GM12865 (cell line): Measurements from ENCODE around the gene USP49.

Source experiments
- DNase-seq: peaks from one replicate; pipeline ENCODE4 v3.0.0; 2010; ENCODE audit warnings: low read depth
- H3K4me3 ChIP-seq: 2 replicates; pipeline ENCODE4 v1.5.1; 2011; ENCODE audit warnings: mild to moderate bottlenecking, low read depth, low read length, control low read depth
- TF ChIP-seq, protein P1 (sequence below): IDR thresholded peaks from 2 replicates; pipeline ENCODE4 v1.5.1; 2011; ENCODE audit warnings: low read length, control low read depth, low read depth, inconsistent platforms; ENCODE audit not compliant: insufficient read depth; ENCODE audit errors: missing control alignments

Gene USP49

DNA sequence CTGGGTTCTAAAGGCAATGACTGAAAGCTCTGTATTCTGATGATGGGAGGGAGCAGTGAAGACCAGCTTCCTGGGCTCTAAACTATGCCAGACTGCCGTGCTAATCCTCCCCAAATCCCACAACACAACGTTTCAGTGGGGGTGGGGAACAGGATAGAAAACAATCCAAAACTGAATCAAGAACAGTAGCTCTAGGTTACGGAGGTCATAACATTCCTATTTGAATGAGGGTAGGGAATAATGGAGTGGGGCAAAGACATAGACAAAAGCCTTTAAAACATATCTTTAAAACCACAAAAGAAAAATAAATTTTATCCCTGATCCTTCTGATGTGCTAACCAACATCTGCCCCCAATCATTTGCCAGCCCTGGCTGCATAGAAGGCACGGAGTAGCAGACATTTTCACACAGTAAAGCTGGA is 7.8 kb downstream of the USP49 start:
- TF ChIP-seq, protein P1, sequence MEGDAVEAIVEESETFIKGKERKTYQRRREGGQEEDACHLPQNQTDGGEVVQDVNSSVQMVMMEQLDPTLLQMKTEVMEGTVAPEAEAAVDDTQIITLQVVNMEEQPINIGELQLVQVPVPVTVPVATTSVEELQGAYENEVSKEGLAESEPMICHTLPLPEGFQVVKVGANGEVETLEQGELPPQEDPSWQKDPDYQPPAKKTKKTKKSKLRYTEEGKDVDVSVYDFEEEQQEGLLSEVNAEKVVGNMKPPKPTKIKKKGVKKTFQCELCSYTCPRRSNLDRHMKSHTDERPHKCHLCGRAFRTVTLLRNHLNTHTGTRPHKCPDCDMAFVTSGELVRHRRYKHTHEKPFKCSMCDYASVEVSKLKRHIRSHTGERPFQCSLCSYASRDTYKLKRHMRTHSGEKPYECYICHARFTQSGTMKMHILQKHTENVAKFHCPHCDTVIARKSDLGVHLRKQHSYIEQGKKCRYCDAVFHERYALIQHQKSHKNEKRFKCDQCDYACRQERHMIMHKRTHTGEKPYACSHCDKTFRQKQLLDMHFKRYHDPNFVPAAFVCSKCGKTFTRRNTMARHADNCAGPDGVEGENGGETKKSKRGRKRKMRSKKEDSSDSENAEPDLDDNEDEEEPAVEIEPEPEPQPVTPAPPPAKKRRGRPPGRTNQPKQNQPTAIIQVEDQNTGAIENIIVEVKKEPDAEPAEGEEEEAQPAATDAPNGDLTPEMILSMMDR = no peak
- DNase-seq = no peak
- H3K4me3 ChIP-seq = no peak overlapping the region

GRCh38 chr6:41885930-41886329 is 9.2 kb downstream of the USP49 start:
- no peak overlapping the region for H3K4me3 ChIP-seq
- TF ChIP-seq, protein P1 = no peak
- DNase-seq = no peak

GRCh38 chr6:41884957-41885356 is 10.2 kb downstream of the USP49 start:
- TF ChIP-seq, protein P1 = no peak
- H3K4me3 ChIP-seq = no peak overlapping the region
- no peak for DNase-seq

DNA sequence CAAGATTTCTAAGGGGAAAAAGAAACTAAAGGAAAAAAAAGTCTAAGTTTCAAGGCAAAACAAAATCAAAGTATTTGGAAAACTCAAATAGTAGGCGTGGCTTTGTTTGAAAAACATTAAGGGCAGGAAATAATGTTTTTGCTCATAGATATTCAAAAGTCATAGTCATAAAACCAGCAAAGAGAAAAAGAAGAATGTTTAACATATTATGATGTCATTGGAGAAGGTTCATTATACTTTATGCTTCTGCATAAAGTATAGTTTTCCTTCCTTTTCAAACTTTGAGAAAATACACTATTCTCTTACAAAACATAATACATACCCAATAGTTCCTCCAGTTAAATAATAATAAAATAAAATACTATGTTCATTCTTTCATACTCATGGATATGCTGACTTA is 13.7 kb downstream of the USP49 start:
- no peak overlapping the region for H3K4me3 ChIP-seq
- DNase-seq = no peak
- TF ChIP-seq, protein P1 = no peak

DNA sequence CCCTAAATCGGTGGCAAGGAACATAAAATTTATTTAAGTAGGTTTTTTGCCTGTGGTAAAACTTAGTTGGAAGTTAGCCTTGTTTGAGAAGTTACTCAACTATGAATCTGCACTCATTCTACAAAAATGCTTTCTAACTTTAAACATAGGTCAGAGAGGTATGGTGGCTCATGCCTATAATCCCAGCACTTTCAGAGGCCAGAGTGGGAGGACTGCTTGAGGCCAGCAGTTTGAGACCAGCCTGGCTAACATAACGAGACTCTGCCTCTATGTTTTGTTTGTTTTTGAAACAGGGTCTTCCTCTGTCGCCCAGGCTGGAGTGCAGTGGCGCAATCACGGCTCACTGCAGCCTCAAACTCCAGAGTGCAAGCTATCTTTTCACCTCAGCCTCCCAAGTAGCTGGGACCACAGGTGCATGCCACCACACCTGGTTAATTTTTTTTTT is 16.2 kb downstream of the USP49 start:
- TF ChIP-seq, protein P1 = no peak
- H3K4me3 ChIP-seq = no peak overlapping the region
- DNase-seq = no peak

DNA sequence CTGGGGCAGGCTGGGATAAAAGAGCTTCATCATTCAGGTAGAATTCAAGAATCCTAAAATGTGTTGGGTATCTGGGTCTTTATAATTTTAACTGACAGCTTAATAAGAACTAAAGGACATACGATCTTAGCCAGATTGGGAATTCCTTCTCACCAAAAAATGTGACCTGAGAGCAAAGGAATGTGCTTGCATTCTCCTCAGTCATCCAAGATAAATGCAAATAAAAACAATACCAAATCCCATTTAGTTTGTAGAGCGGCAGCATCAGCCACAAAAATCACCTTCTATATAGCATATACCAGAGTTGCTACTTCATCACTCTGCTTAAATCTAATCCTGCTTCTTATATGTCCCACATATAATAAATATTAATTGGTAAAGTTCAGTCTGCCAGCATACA is 16.9 kb downstream of the USP49 start:
- no peak for DNase-seq
- TF ChIP-seq, protein P1 = no peak

DNA sequence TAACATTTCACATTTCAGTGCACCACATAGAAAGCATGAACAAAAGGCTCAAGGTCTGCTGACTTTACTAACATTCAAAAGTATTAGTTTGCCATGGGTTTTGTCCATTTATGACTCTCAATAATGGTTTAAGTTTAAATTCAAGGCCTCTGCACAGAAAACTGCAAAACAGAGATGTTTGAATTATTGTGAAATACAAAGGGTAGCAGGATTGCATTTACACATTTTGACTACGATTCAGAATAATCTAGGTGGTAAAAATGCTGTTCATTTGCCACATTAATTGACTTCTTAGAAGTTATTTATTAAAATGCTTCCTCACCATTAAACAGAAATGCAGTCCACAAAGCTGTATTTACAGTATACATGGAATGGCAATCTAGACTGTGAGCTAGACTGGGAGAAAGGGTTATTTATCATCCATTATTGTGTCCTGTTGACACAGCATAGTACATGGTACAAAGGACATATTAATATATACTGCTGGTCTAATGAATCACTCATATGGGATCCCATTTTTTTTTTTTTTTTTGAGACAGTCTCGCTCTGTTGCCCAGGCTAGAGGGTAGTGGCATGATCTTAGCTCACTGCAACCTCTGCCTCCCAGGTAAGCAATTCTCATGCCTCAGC is 18.0 kb downstream of the USP49 start:
- TF ChIP-seq, protein P1 = no peak
- H3K4me3 ChIP-seq = no peak overlapping the region
- DNase-seq = no peak

More for the DNA sequence above, 16.9 kb downstream of the USP49 start:
- no peak overlapping the region for H3K4me3 ChIP-seq
